IPS-15b (cell line): ENCODE results near the gene GPR107.

ENCODE experiments used
- H3K27me3 ChIP-seq: one replicate; pipeline ENCODE4 v1.6.1; 2013; ENCODE audit warnings: low read length; ENCODE audit not compliant: control insufficient read depth, insufficient read depth
- H3K36me3 ChIP-seq: one replicate; pipeline ENCODE4 v1.6.1; 2013; ENCODE audit warnings: low read length; ENCODE audit not compliant: control insufficient read depth, insufficient read depth
- H3K4me1 ChIP-seq: one replicate; pipeline ENCODE4 v1.6.1; 2013; ENCODE audit warnings: mild to moderate bottlenecking, low read length; ENCODE audit not compliant: control insufficient read depth, insufficient read depth
- H3K4me3 ChIP-seq: one replicate; pipeline ENCODE4 v1.5.1; 2013; ENCODE audit warnings: low read depth, low read length
- H3K9ac ChIP-seq: one replicate; pipeline ENCODE4 v1.6.1; 2013; ENCODE audit warnings: low read depth, mild to moderate bottlenecking, low read length
- H3K9me3 ChIP-seq: one replicate; pipeline ENCODE4 v1.6.1; 2013; ENCODE audit warnings: mild to moderate bottlenecking, low read length; ENCODE audit not compliant: control insufficient read depth, insufficient read depth

Gene GPR107

GRCh38 chr9:130186051-130186450, 132.3 kb downstream of the GPR107 start:
- Histone ChIP-seq H3K4me1 (peaks cover 8% of the 10 kb centered on the region), H3K27me3 (no peaks in the 10 kb centered on the region), H3K4me3 (no peak overlapping the region), H3K9ac (no peak overlapping the region), H3K36me3 (peaks cover 5% of the 10 kb centered on the region), H3K9me3 (no peaks in the 10 kb centered on the region)

GRCh38 chr9:130186839-130187522, 133.3 kb downstream of the GPR107 start:
- Histone ChIP-seq H3K27me3 (no peaks in the 10 kb centered on the region), H3K9me3 (no peaks in the 10 kb centered on the region), H3K9ac (peak overlapping the region; percentile 32), H3K4me1 (peaks cover 8% of the 10 kb centered on the region), H3K4me3 (no peak overlapping the region), H3K36me3 (peaks cover 7% of the 10 kb centered on the region)

GRCh38 chr9:130187523-130187846, 133.8 kb downstream of the GPR107 start:
- peaks cover 7% of the 10 kb centered on the region for H3K36me3 ChIP-seq
- no peaks in the 10 kb centered on the region for H3K9me3 ChIP-seq
- H3K4me3 ChIP-seq, result no peak overlapping the region
- H3K9ac ChIP-seq, result peak overlapping the region; percentile 32
- no peaks in the 10 kb centered on the region for H3K27me3 ChIP-seq
- H3K4me1 ChIP-seq, result peaks cover 8% of the 10 kb centered on the region

- H3K36me3 ChIP-seq, result peaks cover 5% of the 10 kb centered on the region
- peaks cover 8% of the 10 kb centered on the region for H3K4me1 ChIP-seq
- no peaks in the 10 kb centered on the region for H3K27me3 ChIP-seq
- no peaks in the 10 kb centered on the region for H3K9me3 ChIP-seq
- H3K4me3 ChIP-seq, result no peak overlapping the region
- no peak overlapping the region for H3K9ac ChIP-seq
Observed at GRCh38 chr9:130188860-130189481, 135.3 kb downstream of the GPR107 start.
